ENCODE results near the gene PRELID2. TPM values are rescaled to one million over a fixed set of nuclear protein-coding genes. Genes with fewer than 3 reads are reported as not detected.
"Not testable (repeated sequence)": the region's sequence is repeated elsewhere in the genome, so short reads cannot be mapped to it uniquely, and the experiment has no call there.

Gene PRELID2
- polyA plus RNA-seq, 1 experiment, result 5.4 TPM

- Histone ChIP-seq H3K4me3 (ENCODE audit: low read depth, low read length) (no peak overlapping the region), H3K9me3 (ENCODE audit: control insufficient read depth, insufficient read depth, low read length) (no peaks in the 10 kb centered on the region), H3K27ac (ENCODE audit: low read depth, low read length) (no peak overlapping the region), H3K27me3 (ENCODE audit: control insufficient read depth, insufficient read depth, low read length) (no peaks in the 10 kb centered on the region)
- TF ChIP-seq CTCF (IDR thresholded peaks at IDR 0.05; ENCODE audit: low read depth, low read length), result no peak
- CTCF ChIA-PET, result interaction anchor here (0.9 kb wide), 1 partner anchor 19 kb away, joined by 7 read pairs; no protein-coding TSS in a partner anchor
- POLR2A ChIA-PET, result no interaction called here
- no peak for DNase-seq (ENCODE audit: low read depth, low spot score)
Measured at GRCh38 chr5:145869753-145870152, 34.6 kb upstream of the PRELID2 start.

GRCh38 chr5:145867806-145868205, 32.7 kb upstream of the PRELID2 start:
- no peak overlapping the region for H3K4me3 ChIP-seq (ENCODE audit: low read depth, low read length)
- H3K9me3 ChIP-seq (ENCODE audit: control insufficient read depth, insufficient read depth, low read length), result no peaks in the 10 kb centered on the region
- no peak for DNase-seq (ENCODE audit: low read depth, low spot score)
- ChIA-PET POLR2A (interaction anchor here (0.7 kb wide), 1 partner anchor 1697 kb away, joined by 3 read pairs; the partner anchor contains the start of gene KCTD16), CTCF (interaction anchor here (0.9 to 1.3 kb wide), 2 partner anchors 39 to 263 kb away, joined by 3 to 4 read pairs; no protein-coding TSS in a partner anchor)
- TF ChIP-seq CTCF (IDR thresholded peaks at IDR 0.05; ENCODE audit: low read depth, low read length), result no peak
- H3K27me3 ChIP-seq (ENCODE audit: control insufficient read depth, insufficient read depth, low read length), result no peaks in the 10 kb centered on the region
- no peak overlapping the region for H3K27ac ChIP-seq (ENCODE audit: low read depth, low read length)

- CTCF ChIA-PET, result interaction anchor here (2.3 kb wide), 1 partner anchor 8 kb away, joined by 9 read pairs; no protein-coding TSS in a partner anchor
Measured at GRCh38 chr5:145864432-145864831, 29.3 kb upstream of the PRELID2 start.

GRCh38 chr5:145863003-145863402, 27.9 kb upstream of the PRELID2 start:
- Histone ChIP-seq H3K27ac (ENCODE audit: low read depth, low read length) (no peak overlapping the region), H3K4me3 (ENCODE audit: low read depth, low read length) (no peak overlapping the region), H3K27me3 (ENCODE audit: control insufficient read depth, insufficient read depth, low read length) (no peaks in the 10 kb centered on the region), H3K9me3 (ENCODE audit: control insufficient read depth, insufficient read depth, low read length) (no peaks in the 10 kb centered on the region)
- TF ChIP-seq CTCF (IDR thresholded peaks at IDR 0.05; ENCODE audit: low read depth, low read length), result no peak
- POLR2A ChIA-PET, result no interaction called here
- no peak for DNase-seq (ENCODE audit: low read depth, low spot score)
- CTCF ChIA-PET, result interaction anchor here (2.0 kb wide), 1 partner anchor 25 kb away, joined by 9 read pairs; no protein-coding TSS in a partner anchor

More at GRCh38 chr5:145864432-145864831, 29.3 kb upstream of the PRELID2 start:
- H3K4me3 ChIP-seq (ENCODE audit: low read depth, low read length); H3K27me3 ChIP-seq (ENCODE audit: control insufficient read depth, insufficient read depth, low read length); POLR2A ChIA-PET; DNase-seq (ENCODE audit: low read depth, low spot score); H3K9me3 ChIP-seq (ENCODE audit: control insufficient read depth, insufficient read depth, low read length); H3K27ac ChIP-seq (ENCODE audit: low read depth, low read length): not testable (repeated sequence)

- ChIA-PET CTCF (no interaction called here), POLR2A (no interaction called here)
- no peaks in the 10 kb centered on the region for H3K9me3 ChIP-seq (ENCODE audit: control insufficient read depth, insufficient read depth, low read length)
- H3K27me3 ChIP-seq (ENCODE audit: control insufficient read depth, insufficient read depth, low read length), result no peaks in the 10 kb centered on the region
- H3K27ac ChIP-seq (ENCODE audit: low read depth, low read length), result no peak overlapping the region
- TF ChIP-seq CTCF (IDR thresholded peaks at IDR 0.05; ENCODE audit: low read depth, low read length), result peak; percentile 24
- H3K4me3 ChIP-seq (ENCODE audit: low read depth, low read length), result no peak overlapping the region
- no peak for DNase-seq (ENCODE audit: low read depth, low spot score)
Measured at GRCh38 chr5:145859897-145860296, 24.8 kb upstream of the PRELID2 start.
